ENCODE results near the gene SNX13.

The SNX13 gene

GRCh38 chr7:17940302-17940883 is at the start of gene SNX13:
TSS of gene SNX13 (minus strand) at chr7:17940494. CDS start at chr7:17940295, 199 bp downstream.
- DNase-seq: peak; percentile 99

GRCh38 chr7:17989546-17989945 is 49.3 kb upstream of the SNX13 start:
- DNase-seq: no peak

- DNase-seq: peak; percentile 34
Observed at GRCh38 chr7:17988858-17989257, 48.6 kb upstream of the SNX13 start.

- DNase-seq: no peak
Observed at GRCh38 chr7:17988141-17988540, 47.8 kb upstream of the SNX13 start.

- DNase-seq: no peak
Observed at GRCh38 chr7:17986851-17987250, 46.6 kb upstream of the SNX13 start.

GRCh38 chr7:17985473-17986239 is 45.4 kb upstream of the SNX13 start:
- DNase-seq: no peak

- DNase-seq: peak; percentile 35
Observed at GRCh38 chr7:17984288-17984687, 44.0 kb upstream of the SNX13 start.

- DNase-seq: no peak
Observed at GRCh38 chr7:17983221-17984062, 43.1 kb upstream of the SNX13 start.

GRCh38 chr7:17976952-17977351 is 36.7 kb upstream of the SNX13 start:
- DNase-seq: no peak

GRCh38 chr7:17971411-17971810 is 31.1 kb upstream of the SNX13 start:
- peak; percentile 51 for DNase-seq

- no peak for DNase-seq
Observed at GRCh38 chr7:17968791-17969715, 28.8 kb upstream of the SNX13 start.

GRCh38 chr7:17966706-17967105 is 26.4 kb upstream of the SNX13 start:
- no peak for DNase-seq

- peak; percentile 46 for DNase-seq
Observed at GRCh38 chr7:17965603-17966002, 25.3 kb upstream of the SNX13 start.

GRCh38 chr7:17963281-17963680 is 23.0 kb upstream of the SNX13 start:
- no peak for DNase-seq

GRCh38 chr7:17962652-17963051 is 22.4 kb upstream of the SNX13 start:
- DNase-seq: no peak

- DNase-seq: no peak
Observed at GRCh38 chr7:17957871-17958270, 17.6 kb upstream of the SNX13 start.

GRCh38 chr7:17952387-17952786 is 12.1 kb upstream of the SNX13 start:
- DNase-seq: no peak

- DNase-seq: no peak
Observed at GRCh38 chr7:17951742-17952254, 11.5 kb upstream of the SNX13 start.

GRCh38 chr7:17948526-17949238 is 8.4 kb upstream of the SNX13 start:
- no peak for DNase-seq

GRCh38 chr7:17947620-17948019 is 7.3 kb upstream of the SNX13 start:
- DNase-seq: peak; percentile 33

GRCh38 chr7:17946591-17946990 is 6.3 kb upstream of the SNX13 start:
- peak; percentile 14 for DNase-seq

GRCh38 chr7:17944720-17945119 is 4.4 kb upstream of the SNX13 start:
- peak; percentile 38 for DNase-seq

Measured in NCI-H69 (cell line).